NT2/D1 (cell line): ENCODE results near the gene CDK14.

Experiments used
- SUZ12 ChIP-seq: IDR thresholded peaks from 2 replicates; pipeline ENCODE4 v1.6.1; 2011; ENCODE audit not compliant: insufficient read length, insufficient read depth; ENCODE audit errors: extremely low read depth
- YY1 ChIP-seq: IDR thresholded peaks from 2 replicates; pipeline ENCODE4 v1.6.1; 2011; ENCODE audit not compliant: insufficient read length, insufficient read depth

DNA sequence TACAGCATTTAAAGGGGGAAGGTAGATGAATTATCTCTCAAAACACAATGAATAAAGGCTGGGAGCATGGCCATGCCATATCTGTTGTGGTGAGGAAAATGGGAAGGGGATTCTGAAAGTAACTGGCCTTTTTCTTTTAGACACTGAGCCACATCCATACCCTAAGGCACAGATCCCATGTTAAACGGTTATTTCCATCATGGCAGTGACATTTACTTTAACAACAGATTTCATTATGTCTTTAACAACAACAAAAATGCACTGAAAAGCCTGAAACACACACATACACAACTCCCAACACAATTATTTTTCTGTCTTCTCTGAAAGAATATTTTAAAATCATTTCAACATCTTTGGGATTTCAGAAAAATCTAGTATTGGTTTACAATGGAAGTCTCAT is 492.0 kb downstream of the CDK14 start:
- no peak for TF ChIP-seq SUZ12
- TF ChIP-seq YY1, result no peak
